PFSK-1 (cell line): ENCODE data around the gene TCF7.

Experiments
- FOXP2 ChIP-seq: optimal IDR thresholded peaks from 2 replicates; pipeline ENCODE3; 2011; ENCODE audit warnings: borderline replicate concordance, control low read depth, inconsistent platforms; ENCODE audit not compliant: insufficient read depth; ENCODE audit errors: extremely low read length, extremely low read depth
- POLR2AphosphoS5 ChIP-seq: IDR thresholded peaks from 2 replicates; pipeline ENCODE4 v1.6.1; 2012; ENCODE audit warnings: low read depth, mild to moderate bottlenecking, control low read depth, low read length, moderate library complexity
- SIN3A ChIP-seq: IDR thresholded peaks from 2 replicates; pipeline ENCODE4 v1.6.1; 2012; ENCODE audit warnings: mild to moderate bottlenecking, low read length, moderate library complexity, borderline replicate concordance; ENCODE audit not compliant: insufficient read depth
- TAF1 ChIP-seq: IDR thresholded peaks from 2 replicates; pipeline ENCODE4 v1.6.1; 2012; ENCODE audit warnings: low read length, control low read depth, borderline replicate concordance; ENCODE audit not compliant: insufficient read depth
- TF ChIP-seq, protein P1 (sequence below), 2 experiments: IDR thresholded peaks; 2 replicates each; pipeline versions ENCODE4 v1.6.1 to v1.8.0; 2011 to 2012; ENCODE audit warnings: low read depth in 2 of 2, low read length in 2 of 2, control low read depth in 1 of 2, inconsistent platforms in 1 of 2, mild to moderate bottlenecking in 1 of 2, moderate library complexity in 1 of 2; ENCODE audit not compliant: insufficient read depth in 1 of 2

Gene TCF7

DNA sequence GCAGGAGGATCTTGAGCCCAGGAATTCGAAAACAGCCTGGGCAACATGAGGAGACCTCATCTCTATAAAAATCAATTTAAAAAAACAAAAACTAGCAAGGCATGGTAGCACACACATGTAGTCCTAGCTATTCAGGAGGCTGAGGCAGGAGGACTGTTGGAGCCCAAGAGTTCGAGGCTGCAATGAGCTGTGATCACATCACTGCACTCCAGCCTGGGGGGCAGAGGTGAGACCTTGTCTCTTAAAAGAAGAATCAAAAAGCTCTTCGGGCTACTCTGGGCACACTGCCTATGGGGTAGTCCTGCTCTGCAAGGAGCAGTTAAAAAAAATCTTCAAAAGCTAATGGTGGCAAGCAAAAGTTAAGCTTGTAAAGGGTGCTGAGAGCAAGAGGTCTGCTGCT, 38.8 kb downstream of the TCF7 start:
- TF ChIP-seq SIN3A: no peak
- TF ChIP-seq FOXP2: no peak
- no peak for TF ChIP-seq TAF1
- TF ChIP-seq, protein P1, sequence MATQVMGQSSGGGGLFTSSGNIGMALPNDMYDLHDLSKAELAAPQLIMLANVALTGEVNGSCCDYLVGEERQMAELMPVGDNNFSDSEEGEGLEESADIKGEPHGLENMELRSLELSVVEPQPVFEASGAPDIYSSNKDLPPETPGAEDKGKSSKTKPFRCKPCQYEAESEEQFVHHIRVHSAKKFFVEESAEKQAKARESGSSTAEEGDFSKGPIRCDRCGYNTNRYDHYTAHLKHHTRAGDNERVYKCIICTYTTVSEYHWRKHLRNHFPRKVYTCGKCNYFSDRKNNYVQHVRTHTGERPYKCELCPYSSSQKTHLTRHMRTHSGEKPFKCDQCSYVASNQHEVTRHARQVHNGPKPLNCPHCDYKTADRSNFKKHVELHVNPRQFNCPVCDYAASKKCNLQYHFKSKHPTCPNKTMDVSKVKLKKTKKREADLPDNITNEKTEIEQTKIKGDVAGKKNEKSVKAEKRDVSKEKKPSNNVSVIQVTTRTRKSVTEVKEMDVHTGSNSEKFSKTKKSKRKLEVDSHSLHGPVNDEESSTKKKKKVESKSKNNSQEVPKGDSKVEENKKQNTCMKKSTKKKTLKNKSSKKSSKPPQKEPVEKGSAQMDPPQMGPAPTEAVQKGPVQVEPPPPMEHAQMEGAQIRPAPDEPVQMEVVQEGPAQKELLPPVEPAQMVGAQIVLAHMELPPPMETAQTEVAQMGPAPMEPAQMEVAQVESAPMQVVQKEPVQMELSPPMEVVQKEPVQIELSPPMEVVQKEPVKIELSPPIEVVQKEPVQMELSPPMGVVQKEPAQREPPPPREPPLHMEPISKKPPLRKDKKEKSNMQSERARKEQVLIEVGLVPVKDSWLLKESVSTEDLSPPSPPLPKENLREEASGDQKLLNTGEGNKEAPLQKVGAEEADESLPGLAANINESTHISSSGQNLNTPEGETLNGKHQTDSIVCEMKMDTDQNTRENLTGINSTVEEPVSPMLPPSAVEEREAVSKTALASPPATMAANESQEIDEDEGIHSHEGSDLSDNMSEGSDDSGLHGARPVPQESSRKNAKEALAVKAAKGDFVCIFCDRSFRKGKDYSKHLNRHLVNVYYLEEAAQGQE (IDR thresholded peaks at IDR 0.05; ENCODE audit: insufficient read depth in 1 of 2, low read depth in 2 of 2, low read length in 2 of 2): no peak
- TF ChIP-seq POLR2AphosphoS5: no peak

DNA sequence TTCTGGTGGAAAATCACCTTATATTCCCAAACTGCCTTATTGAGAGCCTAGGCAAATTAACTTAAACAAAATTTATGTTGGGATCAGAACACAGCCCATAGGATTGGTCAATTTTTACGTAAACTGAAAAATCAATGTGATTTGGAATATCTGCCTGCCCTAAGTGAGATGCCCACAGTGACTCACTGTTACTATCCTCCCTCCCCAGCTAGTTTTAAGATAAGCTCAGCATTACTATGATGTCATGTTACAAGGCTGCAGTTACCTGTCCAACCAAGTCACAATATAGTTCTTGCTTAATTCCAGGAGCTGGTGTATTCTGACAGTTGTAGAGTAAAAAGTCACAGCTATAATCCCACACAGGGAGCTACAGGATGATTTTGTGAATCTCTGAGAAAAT, 39.2 kb downstream of the TCF7 start:
- TF ChIP-seq TAF1 (no peak), SIN3A (no peak), POLR2AphosphoS5 (no peak), FOXP2 (no peak)
- TF ChIP-seq, protein P1 (IDR thresholded peaks at IDR 0.05; ENCODE audit: insufficient read depth in 1 of 2, low read depth in 2 of 2, low read length in 2 of 2): no peak

DNA sequence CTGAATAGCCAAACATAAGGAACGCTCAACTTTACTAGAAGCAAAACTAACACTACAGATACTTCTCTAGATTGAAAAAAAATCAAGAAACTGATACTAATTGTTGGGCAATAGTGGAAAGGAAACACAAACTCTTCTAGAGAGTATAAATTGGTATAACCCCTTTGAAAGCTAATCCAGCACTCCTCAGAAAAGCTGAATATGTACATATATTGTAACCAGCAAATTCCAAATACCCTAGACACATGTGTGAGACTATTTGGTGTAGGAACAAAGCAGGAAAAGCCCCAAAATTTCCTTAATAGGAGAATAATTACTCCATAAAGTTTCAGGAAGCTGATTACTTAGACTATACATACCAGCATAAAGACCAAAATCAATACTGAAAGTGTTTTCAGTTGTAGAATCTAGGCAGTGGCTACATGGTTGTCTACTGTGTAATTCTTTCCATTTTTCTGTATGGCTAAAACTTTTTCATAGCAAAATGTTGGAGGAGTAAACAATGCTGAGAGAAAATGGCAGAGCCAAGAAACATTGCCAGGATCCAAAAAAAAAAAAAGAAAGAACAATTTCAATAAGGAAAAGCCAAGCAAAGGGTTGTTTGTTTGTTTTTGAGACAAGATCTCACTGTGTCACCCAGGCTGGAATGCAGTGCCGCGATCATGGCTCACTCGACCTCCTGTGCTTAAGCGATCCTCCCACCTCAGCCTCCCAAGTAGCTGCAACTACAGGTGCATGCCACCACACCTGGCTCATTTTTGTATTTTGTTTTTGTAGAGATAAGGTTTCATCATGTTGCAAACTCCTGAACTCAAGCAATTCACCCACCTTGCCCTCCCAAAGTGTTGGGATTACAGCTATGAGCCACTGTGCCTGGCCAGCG, 47.3 kb downstream of the TCF7 start:
- TF ChIP-seq POLR2AphosphoS5 (no peak), SIN3A (no peak), TAF1 (no peak), FOXP2 (no peak)
- TF ChIP-seq, protein P1 (IDR thresholded peaks at IDR 0.05; ENCODE audit: insufficient read depth in 1 of 2, low read depth in 2 of 2, low read length in 2 of 2): no peak

DNA sequence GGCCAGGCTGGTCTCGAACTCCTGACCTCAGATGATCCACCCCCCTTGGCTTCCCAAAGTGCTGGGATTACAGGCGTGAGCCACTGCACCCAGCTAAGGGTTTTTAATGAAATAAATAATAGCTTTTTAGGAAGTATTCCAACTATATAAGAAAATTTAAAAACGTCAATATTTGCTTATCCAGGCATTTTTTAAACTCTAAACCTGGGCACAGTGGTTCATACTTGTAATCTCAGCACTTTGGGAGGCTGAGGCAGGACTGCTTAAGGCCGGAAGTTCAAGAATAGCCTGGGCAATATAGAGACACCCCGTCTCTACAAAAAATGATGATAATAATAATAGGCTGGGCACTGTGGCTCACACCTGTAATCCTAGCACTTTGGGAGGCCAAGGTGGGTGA, 48.1 kb downstream of the TCF7 start:
- TF ChIP-seq POLR2AphosphoS5 (no peak), SIN3A (no peak), TAF1 (no peak), FOXP2 (no peak)
- TF ChIP-seq, protein P1 (IDR thresholded peaks at IDR 0.05; ENCODE audit: insufficient read depth in 1 of 2, low read depth in 2 of 2, low read length in 2 of 2): no peak
